AG10803 (cell line): Measurements from ENCODE around the gene VEPH1.
A peak's percentile ranks its signal among the peaks of the same experiment; 100 is the strongest.

Source experiments
- DNase-seq: peaks from one replicate; pipeline ENCODE4 v3.0.0; 2010; ENCODE audit warnings: low read depth
- H3K4me3 ChIP-seq: 2 replicates; pipeline ENCODE4 v1.5.1; 2011; ENCODE audit warnings: mild to moderate bottlenecking, low read length, control low read depth
- CTCF ChIP-seq: conservative IDR thresholded peaks from 2 replicates; pipeline ENCODE4 v1.5.1; 2011; ENCODE audit warnings: mild to moderate bottlenecking, low read length, control low read depth, inconsistent platforms

Gene VEPH1

GRCh38 chr3:157408499-157409149, 94.6 kb downstream of the VEPH1 start:
- no peak for DNase-seq
- TF ChIP-seq CTCF, result no peak

GRCh38 chr3:157407769-157408168, 95.4 kb downstream of the VEPH1 start:
- TF ChIP-seq CTCF, result no peak
- no peak overlapping the region for H3K4me3 ChIP-seq
- no peak for DNase-seq

More at GRCh38 chr3:157408499-157409149, 94.6 kb downstream of the VEPH1 start:
- no peak overlapping the region for H3K4me3 ChIP-seq

GRCh38 chr3:157406394-157406793, 96.8 kb downstream of the VEPH1 start:
- no peak for DNase-seq
- no peak overlapping the region for H3K4me3 ChIP-seq
- TF ChIP-seq CTCF, result no peak

- H3K4me3 ChIP-seq, result no peak overlapping the region
- DNase-seq, result peak; percentile 36
- TF ChIP-seq CTCF, result no peak
Observed at GRCh38 chr3:157405457-157405856, 97.8 kb downstream of the VEPH1 start.

- TF ChIP-seq CTCF, result no peak
- no peak overlapping the region for H3K4me3 ChIP-seq
Observed at GRCh38 chr3:157404381-157404780, 98.8 kb downstream of the VEPH1 start.

GRCh38 chr3:157398598-157398997, 104.6 kb downstream of the VEPH1 start:
- no peak for TF ChIP-seq CTCF
- H3K4me3 ChIP-seq, result no peak overlapping the region
- no peak for DNase-seq

More at GRCh38 chr3:157404381-157404780, 98.8 kb downstream of the VEPH1 start:
- DNase-seq, result no peak

GRCh38 chr3:157394411-157394810, 108.8 kb downstream of the VEPH1 start:
- DNase-seq, result no peak
- H3K4me3 ChIP-seq, result no peak overlapping the region
- TF ChIP-seq CTCF, result no peak
